Measurements from ENCODE around the gene HIF1AN.

HIF1AN gene

DNA sequence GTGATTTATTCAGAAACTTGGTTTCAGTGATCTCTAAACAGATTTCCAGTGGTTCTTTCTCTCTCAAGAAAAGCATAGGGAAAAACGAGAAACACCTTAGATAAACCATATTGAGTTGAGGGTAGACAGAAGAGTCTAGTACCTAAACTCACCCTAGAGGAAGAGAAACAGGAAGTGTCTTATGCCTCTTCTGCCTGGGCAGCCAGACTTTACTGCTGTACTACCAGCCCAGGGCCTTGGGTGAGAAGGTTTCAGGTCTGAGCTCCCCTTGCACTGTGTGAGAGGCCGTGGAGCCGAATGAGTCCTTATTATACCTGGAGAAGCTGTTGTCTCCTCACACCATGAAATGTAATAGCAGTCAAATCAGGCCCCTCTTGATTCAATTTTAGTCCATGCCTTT is 18.2 kb downstream of the HIF1AN start:
- TF ChIP-seq SUZ12 (IDR thresholded peaks at IDR 0.05): no peak
- TF ChIP-seq FOXA1 (IDR thresholded peaks at IDR 0.05): no peak
- no peak for TF ChIP-seq LEF1 (IDR thresholded peaks at IDR 0.05; ENCODE audit: borderline replicate concordance)
- TF ChIP-seq L3MBTL2 (conservative IDR thresholded peaks at IDR 0.05): no peak
- POLR2A ChIA-PET: interaction anchor here (2.8 kb wide), 1 partner anchor 18 kb away, joined by 9 read pairs; the partner anchor contains the start of gene HIF1AN
- CTCF ChIA-PET: interaction anchor here (0.9 kb wide), 1 partner anchor 8 kb away, joined by 5 read pairs; no protein-coding TSS in a partner anchor
- DNase-seq (ENCODE audit: extremely low spot score): no peak

DNA sequence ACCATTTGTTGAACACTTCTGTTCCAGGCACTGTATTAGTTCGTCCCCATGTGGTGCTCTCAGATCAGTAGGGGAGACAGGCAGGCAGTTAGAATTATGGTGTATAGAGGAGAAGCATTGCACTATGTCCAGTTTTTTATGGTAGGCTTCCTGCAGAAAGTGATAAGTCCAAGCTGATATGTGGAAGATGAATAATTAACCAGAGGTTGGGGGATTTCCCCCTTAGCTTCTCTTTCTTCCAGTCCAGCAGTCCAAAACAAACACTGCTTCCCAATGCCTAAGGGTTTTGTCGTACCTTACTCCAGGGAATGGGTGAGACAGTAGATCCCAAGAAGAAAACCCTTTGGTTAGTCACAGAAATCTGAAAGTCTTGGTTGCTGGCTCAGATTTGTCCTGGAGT is 19.2 kb downstream of the HIF1AN start:
- no peak for TF ChIP-seq CTBP1 (IDR thresholded peaks at IDR 0.05; ENCODE audit: borderline replicate concordance)
- TF ChIP-seq FOXM1 (IDR thresholded peaks at IDR 0.05; ENCODE audit: borderline replicate concordance): no peak
- no peak for TF ChIP-seq BHLHE40 (IDR thresholded peaks at IDR 0.05; ENCODE audit: borderline replicate concordance)
- TF ChIP-seq ELF4 (IDR thresholded peaks at IDR 0.05): no peak
- no peak for TF ChIP-seq FOXA1 (IDR thresholded peaks at IDR 0.05)
- TF ChIP-seq FOXK2 (IDR thresholded peaks at IDR 0.05): no peak
- TF ChIP-seq ARNT (IDR thresholded peaks at IDR 0.05): no peak
- TF ChIP-seq LEF1 (IDR thresholded peaks at IDR 0.05; ENCODE audit: borderline replicate concordance): no peak
- TF ChIP-seq L3MBTL2 (conservative IDR thresholded peaks at IDR 0.05): no peak
- no peak for TF ChIP-seq TARDBP (IDR thresholded peaks at IDR 0.05)
- TF ChIP-seq ZNF384 (IDR thresholded peaks at IDR 0.05): no peak
- no peak for TF ChIP-seq NFRKB (IDR thresholded peaks at IDR 0.05)
- TF ChIP-seq, protein P1, sequence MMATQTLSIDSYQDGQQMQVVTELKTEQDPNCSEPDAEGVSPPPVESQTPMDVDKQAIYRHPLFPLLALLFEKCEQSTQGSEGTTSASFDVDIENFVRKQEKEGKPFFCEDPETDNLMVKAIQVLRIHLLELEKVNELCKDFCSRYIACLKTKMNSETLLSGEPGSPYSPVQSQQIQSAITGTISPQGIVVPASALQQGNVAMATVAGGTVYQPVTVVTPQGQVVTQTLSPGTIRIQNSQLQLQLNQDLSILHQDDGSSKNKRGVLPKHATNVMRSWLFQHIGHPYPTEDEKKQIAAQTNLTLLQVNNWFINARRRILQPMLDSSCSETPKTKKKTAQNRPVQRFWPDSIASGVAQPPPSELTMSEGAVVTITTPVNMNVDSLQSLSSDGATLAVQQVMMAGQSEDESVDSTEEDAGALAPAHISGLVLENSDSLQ (IDR thresholded peaks at IDR 0.05): no peak
- no peak for TF ChIP-seq SP1 (IDR thresholded peaks at IDR 0.05)
- TF ChIP-seq HDGF (IDR thresholded peaks at IDR 0.05; ENCODE audit: borderline replicate concordance): no peak
- TF ChIP-seq SUZ12 (IDR thresholded peaks at IDR 0.05): no peak
- DNase-seq (ENCODE audit: extremely low spot score): no peak
- ChIA-PET CTCF (interaction anchor here (0.9 kb wide), 1 partner anchor 8 kb away, joined by 3 read pairs; no protein-coding TSS in a partner anchor), POLR2A (no interaction called here)

DNA sequence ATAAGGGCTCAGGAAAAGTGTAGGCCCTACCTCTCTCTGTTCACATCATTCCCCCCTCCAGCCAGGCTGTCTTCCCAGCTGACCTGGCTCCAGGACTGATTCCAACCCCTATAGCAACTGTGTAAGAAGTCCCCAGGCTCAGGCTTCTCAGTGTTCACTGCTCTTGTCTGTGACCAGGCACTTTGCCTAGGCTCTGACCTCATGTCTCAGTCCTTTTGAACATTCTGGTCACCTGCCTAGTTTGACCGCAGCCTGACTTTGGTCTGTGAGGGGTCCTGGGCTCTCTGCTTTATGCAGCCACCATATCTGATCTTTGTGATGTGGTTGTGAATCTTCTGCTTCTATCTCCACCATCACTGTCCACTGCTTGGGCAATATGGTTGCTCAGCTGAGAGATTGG is 24.5 kb downstream of the HIF1AN start:
- POLR2A ChIA-PET: interaction anchor here (1.4 kb wide), 1 partner anchor 25 kb away, joined by 6 read pairs; the partner anchor contains the start of gene HIF1AN
- no peak for DNase-seq (ENCODE audit: extremely low spot score)
- TF ChIP-seq, protein P1 (IDR thresholded peaks at IDR 0.05): no peak
- TF ChIP-seq FOXM1 (IDR thresholded peaks at IDR 0.05; ENCODE audit: borderline replicate concordance): no peak
- TF ChIP-seq BHLHE40 (IDR thresholded peaks at IDR 0.05; ENCODE audit: borderline replicate concordance): no peak
- no peak for TF ChIP-seq TARDBP (IDR thresholded peaks at IDR 0.05)
- no peak for TF ChIP-seq HDGF (IDR thresholded peaks at IDR 0.05; ENCODE audit: borderline replicate concordance)
- TF ChIP-seq SUZ12 (IDR thresholded peaks at IDR 0.05): no peak
- TF ChIP-seq ZNF384 (IDR thresholded peaks at IDR 0.05): no peak
- no peak for TF ChIP-seq LEF1 (IDR thresholded peaks at IDR 0.05; ENCODE audit: borderline replicate concordance)
- no peak for TF ChIP-seq ELF4 (IDR thresholded peaks at IDR 0.05)
- TF ChIP-seq FOXA1 (IDR thresholded peaks at IDR 0.05): no peak
- no peak for TF ChIP-seq CTBP1 (IDR thresholded peaks at IDR 0.05; ENCODE audit: borderline replicate concordance)
- no peak for TF ChIP-seq L3MBTL2 (conservative IDR thresholded peaks at IDR 0.05)
- TF ChIP-seq SP1 (IDR thresholded peaks at IDR 0.05): no peak
- TF ChIP-seq NFRKB (IDR thresholded peaks at IDR 0.05): no peak
- no peak for TF ChIP-seq FOXK2 (IDR thresholded peaks at IDR 0.05)
- no peak for TF ChIP-seq ARNT (IDR thresholded peaks at IDR 0.05)
- CTCF ChIA-PET: interaction anchor here (1.1 to 1.6 kb wide), 6 partner anchors 10 to 328 kb away, joined by 3 to 11 read pairs (median 3); no protein-coding TSS in a partner anchor

DNA sequence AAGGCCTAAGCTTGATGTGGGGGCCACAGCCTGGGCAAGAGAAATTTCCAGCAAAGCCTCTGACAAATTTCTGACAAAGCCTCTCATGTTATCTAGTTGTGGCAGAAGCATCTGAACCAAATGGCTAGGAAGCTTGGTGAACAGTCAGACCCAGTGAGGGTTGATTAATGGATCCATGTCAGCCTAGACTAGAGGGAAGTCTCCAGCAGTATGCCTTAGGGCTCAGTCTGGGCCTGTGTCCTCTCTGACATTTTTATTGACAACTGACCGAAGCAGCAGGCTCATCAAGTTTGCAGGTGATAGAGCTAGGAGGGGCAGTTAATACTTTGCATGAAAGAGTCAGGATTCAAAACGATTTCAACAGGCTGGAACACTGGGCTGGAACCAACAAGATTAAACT is 25.3 kb downstream of the HIF1AN start:
- POLR2A ChIA-PET: interaction anchor here (1.4 kb wide), 1 partner anchor 25 kb away, joined by 6 read pairs; the partner anchor contains the start of gene HIF1AN
- CTCF ChIA-PET: interaction anchor here (1.1 to 1.6 kb wide), 6 partner anchors 9 to 327 kb away, joined by 3 to 11 read pairs (median 3); no protein-coding TSS in a partner anchor
- TF ChIP-seq SP1 (IDR thresholded peaks at IDR 0.05) (no peak), SUZ12 (IDR thresholded peaks at IDR 0.05) (no peak)
- TF ChIP-seq, protein P1 (IDR thresholded peaks at IDR 0.05): 0 out of 2 replicates have a peak, but pooled peaks have one; percentile 7
- DNase-seq (ENCODE audit: extremely low spot score): no peak

DNA sequence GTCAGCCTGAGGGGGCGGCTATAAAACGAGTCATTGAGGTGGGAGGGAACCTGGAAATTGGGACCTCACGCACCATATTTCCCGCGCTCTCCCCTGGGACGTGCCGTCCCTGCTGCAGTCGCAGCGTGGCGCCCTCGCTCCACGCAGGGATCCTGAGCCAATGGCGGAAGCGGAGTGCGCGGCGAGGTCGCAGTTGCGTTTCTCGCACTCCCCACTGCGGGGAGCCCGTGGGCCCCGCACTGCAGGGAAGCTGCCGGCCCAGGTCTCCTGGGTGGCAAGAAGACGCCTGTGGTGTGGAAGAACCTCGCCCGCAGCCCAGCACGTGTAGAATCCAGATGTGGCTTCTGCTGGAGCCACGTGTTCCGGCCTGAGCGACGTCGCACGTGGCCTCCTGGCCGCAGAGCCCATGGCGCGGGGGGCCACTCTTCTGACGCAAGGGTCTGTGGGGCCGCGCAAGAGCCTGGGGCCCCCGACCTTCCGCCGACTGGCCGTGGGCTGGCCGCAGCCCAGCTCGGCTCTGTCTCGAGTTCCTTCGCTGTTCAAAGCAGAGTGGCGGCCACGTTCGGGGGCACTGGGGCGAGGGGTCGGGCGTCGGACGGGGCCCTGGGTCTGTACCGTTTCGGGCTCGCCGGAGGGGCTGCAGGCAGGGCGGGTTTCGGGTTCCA is 26.4 kb downstream of the HIF1AN start:
- ChIA-PET POLR2A (interaction anchor here (1.9 kb wide), 1 partner anchor 181 kb away, joined by 4 read pairs; no protein-coding TSS in a partner anchor), CTCF (interaction anchor here (0.6 to 2.2 kb wide), 12 partner anchors 7 to 530 kb away, joined by 3 to 22 read pairs (median 4); no protein-coding TSS in a partner anchor)
- TF ChIP-seq SUZ12 (IDR thresholded peaks at IDR 0.05): no peak
- peak; percentile 81 for TF ChIP-seq L3MBTL2 (conservative IDR thresholded peaks at IDR 0.05)
- TF ChIP-seq ARNT (IDR thresholded peaks at IDR 0.05): 0 out of 2 replicates have a peak, but pooled peaks have one; percentile 21
- TF ChIP-seq FOXA1 (IDR thresholded peaks at IDR 0.05): no peak
- peak; percentile 87 for DNase-seq (ENCODE audit: extremely low spot score)

DNA sequence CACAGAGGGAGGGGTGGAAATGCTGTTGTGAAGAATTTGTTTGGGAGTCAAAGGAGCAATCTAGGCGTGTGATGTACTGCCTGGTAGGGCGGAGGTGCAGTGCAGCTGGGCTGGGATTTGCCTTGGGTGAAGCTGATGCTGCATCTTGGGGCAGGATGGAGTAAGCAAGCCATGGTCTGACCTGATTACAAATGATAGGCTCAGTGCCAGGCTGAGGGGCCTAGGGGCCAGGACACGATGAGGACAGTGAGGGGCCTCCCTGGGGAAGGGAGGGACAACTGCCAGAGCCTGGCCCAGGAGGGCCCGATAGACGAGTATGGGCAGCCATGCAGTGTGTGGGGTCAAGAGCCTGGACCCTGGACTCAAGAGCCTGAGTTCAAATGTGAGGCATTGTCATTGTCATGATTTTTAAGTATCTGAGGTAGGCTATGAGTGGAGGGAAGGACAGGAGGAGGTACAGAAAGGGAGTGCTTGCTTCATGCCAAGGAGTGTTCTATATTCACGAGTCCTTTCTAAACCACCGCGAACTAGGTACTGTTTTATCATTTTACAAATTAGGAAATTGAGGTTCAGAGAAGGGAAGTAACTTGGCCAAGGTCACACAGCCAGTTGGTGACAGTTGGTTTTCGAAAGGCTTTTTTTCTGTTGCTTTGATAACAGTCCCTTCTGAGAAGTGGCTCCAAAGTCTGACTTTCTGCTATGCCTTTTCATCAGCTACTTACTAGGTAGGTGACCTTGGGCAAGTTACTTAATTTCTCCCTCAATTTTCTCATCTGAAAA is 29.7 kb downstream of the HIF1AN start:
- ChIA-PET CTCF (no interaction called here), POLR2A (no interaction called here)
- no peak for DNase-seq (ENCODE audit: extremely low spot score)
- TF ChIP-seq SUZ12 (IDR thresholded peaks at IDR 0.05) (no peak), LEF1 (IDR thresholded peaks at IDR 0.05; ENCODE audit: borderline replicate concordance) (no peak), FOXK2 (IDR thresholded peaks at IDR 0.05) (no peak), NFRKB (IDR thresholded peaks at IDR 0.05) (no peak), CTBP1 (IDR thresholded peaks at IDR 0.05; ENCODE audit: borderline replicate concordance) (no peak), L3MBTL2 (conservative IDR thresholded peaks at IDR 0.05) (no peak), ARNT (IDR thresholded peaks at IDR 0.05) (no peak), SP1 (IDR thresholded peaks at IDR 0.05) (no peak), FOXM1 (IDR thresholded peaks at IDR 0.05; ENCODE audit: borderline replicate concordance) (no peak), TARDBP (IDR thresholded peaks at IDR 0.05) (no peak)

All from HEK293T (cell line).